Astrocyte of the hippocampus (primary cell): Measurements from ENCODE around the gene NDUFAF5.

Experiments
- DNase-seq: peaks from one replicate; pipeline ENCODE4 v3.0.0; 2011; ENCODE audit warnings: low read depth, low spot score

Gene NDUFAF5

GRCh38 chr20:13821876-13822275 lies 37.0 kb downstream of the NDUFAF5 start:
- peak; percentile 42 for DNase-seq

- DNase-seq, result no peak
Measured at GRCh38 chr20:13822459-13822858, 37.6 kb downstream of the NDUFAF5 start.

- DNase-seq, result no peak
Measured at GRCh38 chr20:13824459-13824858, 39.6 kb downstream of the NDUFAF5 start.

GRCh38 chr20:13825465-13825864 lies 40.6 kb downstream of the NDUFAF5 start:
- DNase-seq, result no peak

- no peak for DNase-seq
Measured at GRCh38 chr20:13831476-13831875, 46.6 kb downstream of the NDUFAF5 start.

GRCh38 chr20:13838664-13839063 lies 53.8 kb downstream of the NDUFAF5 start:
- no peak for DNase-seq

- peak; percentile 75 for DNase-seq
Measured at GRCh38 chr20:13839421-13840092, 54.7 kb downstream of the NDUFAF5 start.

GRCh38 chr20:13840093-13840465 lies 55.3 kb downstream of the NDUFAF5 start:
- DNase-seq, result no peak

GRCh38 chr20:13841206-13841605 lies 56.4 kb downstream of the NDUFAF5 start:
- no peak for DNase-seq

GRCh38 chr20:13844296-13844695 lies 59.5 kb downstream of the NDUFAF5 start:
- DNase-seq, result no peak

GRCh38 chr20:13851279-13851678 lies 66.5 kb downstream of the NDUFAF5 start:
- DNase-seq, result no peak

GRCh38 chr20:13852306-13852705 lies 67.5 kb downstream of the NDUFAF5 start:
- no peak for DNase-seq

GRCh38 chr20:13855613-13856012 lies 70.8 kb downstream of the NDUFAF5 start:
- no peak for DNase-seq

- no peak for DNase-seq
Measured at GRCh38 chr20:13856354-13856753, 71.5 kb downstream of the NDUFAF5 start.

GRCh38 chr20:13857304-13857703 lies 72.5 kb downstream of the NDUFAF5 start:
- no peak for DNase-seq

GRCh38 chr20:13857961-13858360 lies 73.1 kb downstream of the NDUFAF5 start:
- DNase-seq, result no peak

GRCh38 chr20:13858439-13858838 lies 73.6 kb downstream of the NDUFAF5 start:
- DNase-seq, result no peak

GRCh38 chr20:13858871-13859270 lies 74.0 kb downstream of the NDUFAF5 start:
- DNase-seq, result no peak

- DNase-seq, result no peak
Measured at GRCh38 chr20:13862245-13862644, 77.4 kb downstream of the NDUFAF5 start.

GRCh38 chr20:13863244-13863643 lies 78.4 kb downstream of the NDUFAF5 start:
- no peak for DNase-seq

GRCh38 chr20:13865156-13865555 lies 80.3 kb downstream of the NDUFAF5 start:
- peak; percentile 32 for DNase-seq

- peak; percentile 50 for DNase-seq
Measured at GRCh38 chr20:13865791-13866351, 81.0 kb downstream of the NDUFAF5 start.

GRCh38 chr20:13868331-13868730 lies 83.5 kb downstream of the NDUFAF5 start:
- peak; percentile 59 for DNase-seq
